Psoas muscle (tissue), 8 donors: ENCODE results near the gene EFNA3. TPM values are rescaled to one million over a fixed set of nuclear protein-coding genes. Genes with fewer than 3 reads are reported as not detected.

Experiments used
- ATAC-seq, 4 donors: fragments of 200-7000 bp; cut with Tn5 transposase; one replicate each; pipeline ENCODE4 v1.9.1; 2020; ENCODE audit warnings: moderate library complexity in 3 of 4, mild to moderate bottlenecking in 2 of 4
- DNase-seq, 2 donors: peaks; one replicate each; pipeline ENCODE4 v3.0.0-alpha.2; 2020
- H3K27ac ChIP-seq: fragments of 200-600 bp; one replicate; pipeline ENCODE4 v1.8.0; 2022
- H3K27me3 ChIP-seq, 3 donors: fragments of 200-600 bp in 1 of 3; one replicate each; pipeline versions ENCODE4 v1.6.1 to v1.8.0; 2013 to 2022; ENCODE audit warnings: low read length in 2 of 3, mild to moderate bottlenecking in 2 of 3, moderate library complexity in 1 of 3; ENCODE audit not compliant: insufficient read depth in 3 of 3
- H3K36me3 ChIP-seq, 2 donors: fragments of 200-600 bp in 1 of 2; one replicate each; pipeline versions ENCODE4 v1.6.1 to v1.8.0; 2013 to 2022; ENCODE audit warnings: low read depth in 1 of 2, mild to moderate bottlenecking in 1 of 2, moderate library complexity in 1 of 2; ENCODE audit not compliant: insufficient read depth in 1 of 2
- H3K4me1 ChIP-seq: fragments of 200-600 bp; one replicate; pipeline ENCODE4 v1.8.0; 2022
- H3K4me3 ChIP-seq: fragments of 200-600 bp; one replicate; pipeline ENCODE4 v1.8.0; 2022; ENCODE audit warnings: mild to moderate bottlenecking
- H3K9me3 ChIP-seq: fragments of 200-600 bp; one replicate; pipeline ENCODE4 v1.8.0; 2022
- WGBS, 3 donors: extraction: QIAGEN DNeasy Blood & Tissue Kit; methylation state at CpG; one replicate each; pipeline versions ENCODE4 v1.1.6 to v1.1.7; 2013; 5-methylcytosine and 5-hydroxymethylcytosine counted together
- intact Hi-C, 2 donors: fragments of 100-400 bp; cut with DNase I; formaldehyde crosslinking; loops; one replicate each; pipeline versions ENCODE4 v1.11.0 to v1.14.2; 2022
- polyA plus RNA-seq, 3 donors: library from polyadenylated mRNA; stranded (reverse); fragments of 200-250 nt; gene quantifications; one replicate each; pipeline ENCODE4 v1.2.3, GENCODE V29; 2013
- total RNA-seq, 4 donors: library from RNA; stranded (reverse); fragmentation: NEBNext Ultra II Directional in 2 of 4; extraction: Animal tissue kit (Norgen Biotek cat#: 25700) in 2 of 4; gene quantifications; one replicate each; pipeline versions ENCODE4 v1.2.1 to v1.2.4, GENCODE V29; 2021 to 2023
- TF ChIP-seq, protein P1 (sequence below): fragments of 200-600 bp; IDR thresholded peaks from one replicate; pipeline ENCODE4 v1.8.0; 2022; ENCODE audit warnings: antibody characterized with exemption
- donor health status: healthy with polysubstance abuse.
- donor health status: DM: no; HTN: no; CAD: no; lungs with moderate emphysema.
- donor health status: Bipolar disorder and iron deficiency.
- donor health status: healthy.
- donor health status: DM: yes; HTN: yes; CAD: no.
- donor health status: DM: no; HTN: no; CAD: no.
- donor health status: DM: no; HTN: no; CAD: no.
- donor health status: DM: yes; HTN: yes; CAD: no.

Gene EFNA3
- total and polyA plus RNA-seq, 7 donors: 0.17 to 1.00 (median 0.48) TPM; not detected in 1

DNA sequence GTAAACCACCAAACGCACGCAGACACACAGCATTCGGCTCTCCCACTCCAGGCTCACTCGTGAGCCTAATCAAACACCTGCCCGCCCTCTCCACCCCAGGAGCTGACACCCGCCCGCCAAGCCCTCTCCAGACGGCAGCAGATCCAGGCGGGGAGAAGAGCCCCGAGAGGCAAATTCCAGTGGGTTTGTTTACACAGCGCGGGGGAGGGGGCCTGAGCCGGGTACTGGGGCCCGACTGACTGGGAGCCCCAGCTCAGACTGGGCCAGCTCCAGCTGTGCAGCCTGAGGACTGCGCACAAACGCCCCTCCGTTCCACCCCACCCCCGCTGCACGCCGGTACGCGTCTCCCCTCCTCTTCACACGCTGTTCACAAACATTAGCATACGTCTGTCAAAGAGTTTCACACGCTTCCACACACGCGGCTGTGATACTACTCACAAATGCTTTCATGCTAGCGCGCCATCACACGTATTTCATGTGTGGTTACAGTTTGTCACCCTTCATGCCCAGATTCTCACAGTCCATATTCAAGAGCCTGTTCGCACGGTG is 48.0 kb downstream of the EFNA3 start:
- H3K9me3 ChIP-seq: no peaks in the 10 kb centered on the region
- H3K4me1 ChIP-seq: peaks cover 24% of the 10 kb centered on the region
- 2 to 9% (median 2%) methylated on average over 31 to 32 of the region's 32 CpGs for WGBS, 3 donors
- peak in 1 of 2 donors; percentile 56 for DNase-seq
- H3K27me3 ChIP-seq: peaks cover 0 to 31% (median 0%) of the 10 kb centered on the region in 3 donors
- peak overlapping the region; percentile 74 for H3K4me3 ChIP-seq
- peak overlapping the region; percentile 72 for H3K27ac ChIP-seq
- intact Hi-C loops: loop anchor here (5.0 kb wide), 2 partner anchors 34 to 41 kb away; no protein-coding TSS in a partner anchor
- peak in 3 of 4 donors; percentile 2 to 9 (median 4) for ATAC-seq
- TF ChIP-seq, protein P1, sequence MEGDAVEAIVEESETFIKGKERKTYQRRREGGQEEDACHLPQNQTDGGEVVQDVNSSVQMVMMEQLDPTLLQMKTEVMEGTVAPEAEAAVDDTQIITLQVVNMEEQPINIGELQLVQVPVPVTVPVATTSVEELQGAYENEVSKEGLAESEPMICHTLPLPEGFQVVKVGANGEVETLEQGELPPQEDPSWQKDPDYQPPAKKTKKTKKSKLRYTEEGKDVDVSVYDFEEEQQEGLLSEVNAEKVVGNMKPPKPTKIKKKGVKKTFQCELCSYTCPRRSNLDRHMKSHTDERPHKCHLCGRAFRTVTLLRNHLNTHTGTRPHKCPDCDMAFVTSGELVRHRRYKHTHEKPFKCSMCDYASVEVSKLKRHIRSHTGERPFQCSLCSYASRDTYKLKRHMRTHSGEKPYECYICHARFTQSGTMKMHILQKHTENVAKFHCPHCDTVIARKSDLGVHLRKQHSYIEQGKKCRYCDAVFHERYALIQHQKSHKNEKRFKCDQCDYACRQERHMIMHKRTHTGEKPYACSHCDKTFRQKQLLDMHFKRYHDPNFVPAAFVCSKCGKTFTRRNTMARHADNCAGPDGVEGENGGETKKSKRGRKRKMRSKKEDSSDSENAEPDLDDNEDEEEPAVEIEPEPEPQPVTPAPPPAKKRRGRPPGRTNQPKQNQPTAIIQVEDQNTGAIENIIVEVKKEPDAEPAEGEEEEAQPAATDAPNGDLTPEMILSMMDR: no peak
- H3K36me3 ChIP-seq: peaks cover 0 to 7% of the 10 kb centered on the region in 2 donors

DNA sequence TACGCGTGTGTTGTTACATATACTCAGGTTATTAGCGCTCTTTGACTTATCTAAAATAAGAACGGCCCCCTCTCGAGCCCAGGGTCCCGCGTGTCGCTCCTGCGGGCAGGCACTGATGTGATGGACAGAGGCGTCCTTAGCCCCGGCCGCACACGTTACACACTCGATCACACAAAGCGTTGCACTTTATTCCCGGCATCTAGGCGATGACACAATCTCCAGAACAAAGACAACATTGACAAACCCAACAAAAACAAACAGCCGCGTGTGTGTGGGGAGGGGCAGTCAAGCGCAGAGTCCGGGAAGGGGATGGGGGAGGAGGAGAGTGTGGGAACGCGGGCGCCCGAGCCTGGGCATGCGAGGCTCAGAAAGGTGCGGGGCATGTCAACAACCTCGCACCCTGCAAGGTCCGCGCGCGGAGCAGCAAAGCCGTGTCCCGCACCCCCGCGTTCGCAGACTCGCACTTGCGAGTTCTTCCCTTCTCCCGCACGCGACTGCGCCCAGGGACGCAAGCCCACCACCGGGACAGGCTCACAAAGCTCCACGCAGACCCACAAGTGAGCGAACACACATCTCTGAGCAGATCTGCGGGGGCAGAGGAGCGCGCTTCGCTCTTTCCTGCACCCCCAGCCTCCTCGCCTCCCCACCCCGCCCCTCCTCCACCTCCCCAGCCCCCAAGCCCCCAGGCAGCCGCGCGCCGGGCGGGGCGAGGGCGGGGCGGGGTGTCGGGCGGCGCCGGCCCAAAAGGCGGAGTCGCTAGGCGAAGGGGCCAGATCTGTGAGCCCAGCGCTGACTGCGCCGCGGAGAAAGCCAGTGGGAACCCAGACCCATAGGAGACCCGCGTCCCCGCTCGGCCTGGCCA is 48.7 kb downstream of the EFNA3 start, which contains the start of gene EFNA1:
Gene EFNA1 (plus strand): TSS at position 772 of the 862 bp plus-strand sequence. CDS start 102 bp downstream, outside the sequence.
- peak; percentile 46 to 64 (median 51) for ATAC-seq

DNA sequence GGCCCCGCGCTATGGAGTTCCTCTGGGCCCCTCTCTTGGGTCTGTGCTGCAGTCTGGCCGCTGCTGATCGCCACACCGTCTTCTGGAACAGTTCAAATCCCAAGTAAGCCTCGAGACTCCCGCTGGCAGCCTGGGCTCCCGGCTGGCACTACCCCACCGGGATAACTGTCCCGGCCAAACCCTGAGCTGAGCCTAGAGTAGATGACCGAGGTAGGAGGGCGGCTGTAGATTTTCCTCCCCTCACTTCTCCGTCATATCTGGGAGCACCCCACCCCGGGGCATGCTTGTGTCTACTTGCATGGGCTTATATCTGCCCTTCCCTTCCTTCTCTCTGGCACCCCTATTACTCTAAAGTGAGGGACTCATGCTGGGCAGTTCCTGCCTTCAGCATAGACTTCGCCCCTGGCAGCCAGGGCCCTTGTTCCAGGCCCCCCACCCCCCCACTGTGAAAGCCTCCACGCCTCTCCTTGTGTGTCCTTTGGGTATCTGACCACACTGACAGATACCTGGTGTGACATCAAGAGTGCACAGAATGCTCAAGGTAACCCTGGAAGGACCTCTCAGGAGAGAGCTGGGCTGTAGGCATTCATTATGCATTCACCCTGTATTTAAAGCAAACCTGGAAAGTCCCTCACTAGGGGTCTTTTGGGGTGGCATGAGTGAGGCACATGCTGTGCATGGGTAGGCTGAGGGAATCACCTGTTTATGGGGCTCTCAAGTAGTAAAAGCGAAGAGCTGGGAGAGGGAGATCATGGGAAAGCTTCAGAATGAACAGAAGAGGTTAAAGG is 49.5 kb downstream of the EFNA3 start:
- 5 to 7% (median 7%) methylated on average over 17 of the region's 17 CpGs for WGBS, 3 donors
- Histone ChIP-seq H3K4me1 (peaks cover 24% of the 10 kb centered on the region), H3K27ac (peak overlapping the region; percentile 72), H3K4me3 (peak overlapping the region; percentile 74), H3K9me3 (no peaks in the 10 kb centered on the region), H3K36me3 (peaks cover 0 to 22% of the 10 kb centered on the region in 2 donors), H3K27me3 (peaks cover 0 to 31% (median 0%) of the 10 kb centered on the region in 3 donors)
- intact Hi-C loops: loop anchor here (5.0 kb wide), 2 partner anchors 36 to 39 kb away; no protein-coding TSS in a partner anchor
- no peak for DNase-seq
- no peak for ATAC-seq
- TF ChIP-seq, protein P1: no peak

More for the DNA sequence above, 48.7 kb downstream of the EFNA3 start, which contains the start of gene EFNA1:
- Histone ChIP-seq H3K4me1 (peaks cover 24% of the 10 kb centered on the region), H3K36me3 (peaks cover 0 to 14% of the 10 kb centered on the region in 2 donors), H3K27me3 (peaks cover 0 to 31% (median 0%) of the 10 kb centered on the region in 3 donors), H3K27ac (peak within 1 kb of the TSS; percentile 72), H3K4me3 (peak within 1 kb of the TSS; percentile 74), H3K9me3 (no peaks in the 10 kb centered on the region)
- peak; percentile 70 to 77 for DNase-seq
- TF ChIP-seq, protein P1: no peak
- intact Hi-C loops: loop anchor here (5.0 kb wide), 2 partner anchors 35 to 40 kb away; no protein-coding TSS in a partner anchor
- 1% methylated on average over 55 to 76 of the region's 76 CpGs for WGBS, 3 donors

DNA sequence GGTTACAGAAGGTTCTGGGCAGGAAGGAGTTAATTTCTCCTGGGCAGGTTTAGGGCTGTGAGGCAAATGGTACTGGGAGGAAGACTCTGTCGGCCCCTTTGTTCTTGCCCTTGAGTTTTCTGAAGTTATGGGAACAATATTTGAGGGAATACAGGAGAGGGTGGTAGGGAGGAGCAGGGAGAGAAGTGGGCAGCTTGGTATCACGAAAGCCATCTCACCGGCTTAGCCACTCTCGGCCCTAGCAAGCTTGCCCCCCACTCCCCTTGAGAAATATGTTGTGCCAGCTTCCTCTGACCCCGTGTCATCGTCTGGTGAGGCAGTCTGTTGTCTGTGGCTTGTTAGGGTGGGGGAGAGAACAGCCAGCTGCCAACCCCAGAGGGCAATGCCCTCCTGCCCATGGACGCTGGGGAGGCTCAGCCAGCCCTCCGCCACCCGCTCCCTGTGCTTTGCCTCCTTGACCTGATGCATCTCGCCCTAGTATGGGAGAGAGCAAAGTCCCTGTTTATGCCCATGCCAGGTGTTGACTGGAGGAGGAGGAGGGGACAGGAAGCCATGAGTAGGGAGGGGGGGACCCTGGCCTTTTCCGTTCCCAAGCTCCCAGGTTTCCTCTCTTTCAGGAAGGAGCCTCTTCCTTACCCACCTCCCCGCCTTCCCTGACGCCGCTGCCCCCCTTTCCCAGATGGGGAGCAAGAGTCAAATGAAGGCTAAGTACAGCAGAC is 50.3 kb downstream of the EFNA3 start:
- H3K36me3 ChIP-seq: peaks cover 0 to 29% of the 10 kb centered on the region in 2 donors
- TF ChIP-seq, protein P1: no peak
- WGBS, 3 donors: 26 to 30% (median 29%) methylated on average over 13 to 14 of the region's 14 CpGs
- peak overlapping the region; percentile 72 for H3K27ac ChIP-seq
- H3K4me1 ChIP-seq: peaks cover 24% of the 10 kb centered on the region
- H3K27me3 ChIP-seq: peaks cover 0 to 31% (median 0%) of the 10 kb centered on the region in 3 donors
- H3K4me3 ChIP-seq: peak overlapping the region; percentile 74
- ATAC-seq: peak in 3 of 4 donors; percentile 19 to 31 (median 20)
- peak; percentile 26 to 59 for DNase-seq
- no peaks in the 10 kb centered on the region for H3K9me3 ChIP-seq
- intact Hi-C loops: loop anchor here (5.0 kb wide), 2 partner anchors 37 to 38 kb away; no protein-coding TSS in a partner anchor
